ENCODE data around the gene GMDS. TPM values are rescaled to one million over a fixed set of nuclear protein-coding genes. Genes with fewer than 3 reads are reported as not detected.

The GMDS gene
- total RNA-seq, 1 donor from 2014 or later, result 7.2 TPM

GRCh38 chr6:2108700-2109306 is 136.6 kb downstream of the GMDS start:
- intact Hi-C loops (cut with micrococcal nuclease), result no loop called here
- no peak overlapping the region for H3K4me3 ChIP-seq
- peaks cover 18% of the 10 kb centered on the region for H3K4me1 ChIP-seq
- H3K27me3 ChIP-seq (ENCODE audit: low read depth), result no peaks in the 10 kb centered on the region
- no peak for DNase-seq
- TF ChIP-seq CTCF (IDR thresholded peaks at IDR 0.05; ENCODE audit: borderline replicate concordance), result no peak
- no peak overlapping the region for H3K27ac ChIP-seq (replicated peaks)
- no peaks in the 10 kb centered on the region for H3K9me3 ChIP-seq (replicated peaks)
- no peaks in the 10 kb centered on the region for H3K36me3 ChIP-seq

GRCh38 chr6:2104524-2104880 is 140.9 kb downstream of the GMDS start:
- TF ChIP-seq CTCF (IDR thresholded peaks at IDR 0.05; ENCODE audit: borderline replicate concordance), result no peak
- Histone ChIP-seq H3K36me3 (no peaks in the 10 kb centered on the region), H3K27ac (replicated peaks) (no peak overlapping the region), H3K4me3 (no peak overlapping the region), H3K27me3 (ENCODE audit: low read depth) (no peaks in the 10 kb centered on the region), H3K4me1 (peaks cover 6% of the 10 kb centered on the region), H3K9me3 (replicated peaks) (no peaks in the 10 kb centered on the region)
- intact Hi-C loops (cut with micrococcal nuclease), result loop anchor here (5.0 kb wide), 1 partner anchor 497 kb away; the partner anchor contains the start of gene FOXC1
- no peak for DNase-seq

- DNase-seq, result no peak
- intact Hi-C loops (cut with micrococcal nuclease), result loop anchor here (5.0 kb wide), 1 partner anchor 497 kb away; the partner anchor contains the start of gene FOXC1
- Histone ChIP-seq H3K4me3 (peak overlapping the region; percentile 41), H3K9me3 (replicated peaks) (no peaks in the 10 kb centered on the region), H3K27me3 (ENCODE audit: low read depth) (no peaks in the 10 kb centered on the region), H3K4me1 (peaks cover 6% of the 10 kb centered on the region), H3K27ac (replicated peaks) (peak overlapping the region; percentile 57), H3K36me3 (no peaks in the 10 kb centered on the region)
- peak; percentile 69 for TF ChIP-seq CTCF (IDR thresholded peaks at IDR 0.05; ENCODE audit: borderline replicate concordance)
Measured at GRCh38 chr6:2103765-2104523, 141.5 kb downstream of the GMDS start.

- intact Hi-C loops (cut with micrococcal nuclease), result loop anchor here (5.0 kb wide), 1 partner anchor 496 kb away; the partner anchor contains the start of gene FOXC1
- Histone ChIP-seq H3K27ac (replicated peaks) (peak overlapping the region; percentile 57), H3K4me3 (peak overlapping the region; percentile 2), H3K27me3 (ENCODE audit: low read depth) (no peaks in the 10 kb centered on the region), H3K36me3 (no peaks in the 10 kb centered on the region), H3K4me1 (peaks cover 6% of the 10 kb centered on the region), H3K9me3 (replicated peaks) (no peaks in the 10 kb centered on the region)
- TF ChIP-seq CTCF (IDR thresholded peaks at IDR 0.05; ENCODE audit: borderline replicate concordance), result no peak
- DNase-seq, result no peak
Measured at GRCh38 chr6:2102966-2103365, 142.4 kb downstream of the GMDS start.

- intact Hi-C loops (cut with micrococcal nuclease), result loop anchor here (5.0 kb wide), 1 partner anchor 495 kb away; the partner anchor contains the start of gene FOXC1
- Histone ChIP-seq H3K4me1 (peaks cover 6% of the 10 kb centered on the region), H3K9me3 (replicated peaks) (no peaks in the 10 kb centered on the region), H3K4me3 (no peak overlapping the region), H3K27ac (replicated peaks) (peak overlapping the region; percentile 57), H3K36me3 (no peaks in the 10 kb centered on the region), H3K27me3 (ENCODE audit: low read depth) (no peaks in the 10 kb centered on the region)
- no peak for TF ChIP-seq CTCF (IDR thresholded peaks at IDR 0.05; ENCODE audit: borderline replicate concordance)
- DNase-seq, result no peak
Measured at GRCh38 chr6:2102316-2102883, 143.0 kb downstream of the GMDS start.

All from left ventricle myocardium inferior (tissue), 1 donor.